Bronchus fibroblast of lung (primary cell): ENCODE measurements around the gene COL28A1. TPM values are rescaled to one million over a fixed set of nuclear protein-coding genes. Genes with fewer than 3 reads are reported as not detected.

Experiments
- total RNA-seq: library from RNA; depleted of rRNA; stranded (reverse); fragments of >200 nt; gene quantifications from 2 replicates; pipeline ENCODE4 v1.2.3, GENCODE V29; 2015

COL28A1 gene
- total RNA-seq: 0.17 TPM in 1 of 2 replicates, not detected in the other

GRCh38 chr7:7535691-7536090 lies at the start of gene COL28A1:
Gene COL28A1, minus strand, starts transcription at chr7:7535873. Its CDS starts 2,998 bp downstream, at chr7:7532875.

GRCh38 chr7:7566651-7567611 lies 31.3 kb upstream of the COL28A1 start, which contains the start of gene MIOS:
Gene MIOS, plus strand, starts transcription at chr7:7566884. Its CDS starts 5,592 bp downstream, at chr7:7572476.

Other genes with a start within 250 kb of the COL28A1 start
- 29.6 and 30.8 TPM in 2 replicates for gene MIOS, start 31.0 kb upstream of the COL28A1 start, total RNA-seq
- 7.7 and 11.4 TPM in 2 replicates for gene UMAD1, start 104.9 kb upstream of the COL28A1 start, total RNA-seq
- gene RPA3, start 182.7 kb upstream of the COL28A1 start, total RNA-seq: 54.7 and 64.9 TPM in 2 replicates